ENCODE results near the gene CBX8. TPM values are rescaled to one million over a fixed set of nuclear protein-coding genes. Genes with fewer than 3 reads are reported as not detected.
A peak's percentile ranks its signal among the peaks of the same experiment; 100 is the strongest.

CBX8 gene
- total and polyA plus RNA-seq, 2 of the 13 experiments (the other 11 are each of a cell fraction or from before 2014, with no cell fraction given) = 0.34 to 12.6 TPM

DNA sequence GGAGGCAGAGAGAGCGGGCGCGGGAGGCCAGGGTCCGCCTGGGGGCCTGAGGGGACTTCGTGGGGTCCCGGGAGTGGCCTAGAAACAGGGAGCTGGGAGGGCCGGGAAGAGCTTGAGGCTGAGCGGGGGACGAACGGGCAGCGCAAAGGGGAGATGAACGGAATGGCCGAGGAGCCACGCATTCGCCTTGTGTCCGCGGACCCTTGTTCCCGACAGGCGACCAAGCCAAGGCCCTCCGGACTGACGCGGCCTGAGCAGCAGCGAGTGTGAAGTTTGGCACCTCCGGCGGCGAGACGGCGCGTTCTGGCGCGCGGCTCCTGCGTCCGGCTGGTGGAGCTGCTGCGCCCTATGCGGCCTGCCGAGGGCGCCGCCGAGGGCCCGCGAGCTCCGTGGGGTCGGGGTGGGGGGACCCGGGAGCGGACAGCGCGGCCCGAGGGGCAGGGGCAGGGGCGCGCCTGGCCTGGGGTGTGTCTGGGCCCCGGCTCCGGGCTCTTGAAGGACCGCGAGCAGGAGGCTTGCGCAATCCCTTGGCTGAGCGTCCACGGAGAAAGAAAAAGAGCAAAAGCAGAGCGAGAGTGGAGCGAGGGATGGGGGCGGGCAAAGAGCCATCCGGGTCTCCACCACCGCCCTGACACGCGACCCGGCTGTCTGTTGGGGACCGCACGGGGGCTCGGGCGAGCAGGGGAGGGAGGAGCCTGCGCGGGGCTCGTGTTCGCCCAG is 43.6 kb upstream of the CBX8 start (continued):
- TF ChIP-seq AHDC1 (CRISPR knock-in tag; IDR thresholded peaks at IDR 0.05; ENCODE audit: borderline replicate concordance) = no peak
- TF ChIP-seq ZNF101 (CRISPR knock-in tag; IDR thresholded peaks at IDR 0.05; ENCODE audit: borderline replicate concordance, low read depth) = no peak
- TF ChIP-seq AKAP8 (CRISPR knock-in tag; IDR thresholded peaks at IDR 0.05) = no peak
- no peak for TF ChIP-seq FLYWCH1 (CRISPR knock-in tag; IDR thresholded peaks at IDR 0.05)
- TF ChIP-seq, protein P1, sequence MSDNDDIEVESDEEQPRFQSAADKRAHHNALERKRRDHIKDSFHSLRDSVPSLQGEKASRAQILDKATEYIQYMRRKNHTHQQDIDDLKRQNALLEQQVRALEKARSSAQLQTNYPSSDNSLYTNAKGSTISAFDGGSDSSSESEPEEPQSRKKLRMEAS (IDR thresholded peaks at IDR 0.05) = 0 out of 2 replicates have a peak, but pooled peaks have one; percentile 2
- TF ChIP-seq MIXL1 (CRISPR knock-in tag; IDR thresholded peaks at IDR 0.05) = no peak
- TF ChIP-seq ZBTB3 (CRISPR knock-in tag; IDR thresholded peaks at IDR 0.05; ENCODE audit: borderline replicate concordance, low read depth) = no peak
- no peak; the same call in 1 of the 2 replicates for TF ChIP-seq ZNF367 (CRISPR knock-in tag; IDR thresholded peaks at IDR 0.05; ENCODE audit: borderline replicate concordance)
- TF ChIP-seq ZNF180 (CRISPR knock-in tag; IDR thresholded peaks at IDR 0.05; ENCODE audit: borderline replicate concordance, low read depth) = no peak
- no peak for TF ChIP-seq EZH2 (conservative IDR thresholded peaks at IDR 0.05; ENCODE audit: low read depth, low read length)
- no peak; the same call in 1 of the 2 replicates for TF ChIP-seq SMC3 (IDR thresholded peaks at IDR 0.05; ENCODE audit: low read length)
- TF ChIP-seq ZNF562 (CRISPR knock-in tag; IDR thresholded peaks at IDR 0.05; ENCODE audit: borderline replicate concordance) = no peak
- TF ChIP-seq ZNF790 (CRISPR knock-in tag; IDR thresholded peaks at IDR 0.05; ENCODE audit: borderline replicate concordance) = no peak
- TF ChIP-seq MXI1 (IDR thresholded peaks at IDR 0.05; ENCODE audit: borderline replicate concordance, low read depth, low read length) = no peak
- no peak for TF ChIP-seq ZFP36 (IDR thresholded peaks at IDR 0.05; ENCODE audit: borderline replicate concordance, low read depth, low read length, partially characterized antibody)
- TF ChIP-seq ZHX2 (IDR thresholded peaks at IDR 0.05; ENCODE audit: low read depth) = peak; percentile 66; the same call in 1 of the 2 replicates
- TF ChIP-seq ZHX2 (CRISPR knock-in tag; IDR thresholded peaks at IDR 0.05; ENCODE audit: borderline replicate concordance) = no peak
- TF ChIP-seq MTA1 (CRISPR knock-in tag; IDR thresholded peaks at IDR 0.05; ENCODE audit: borderline replicate concordance) = no peak
- no peak for TF ChIP-seq SRY (CRISPR knock-in tag; IDR thresholded peaks at IDR 0.05)

Data from HepG2 (cell line).